SHP77 treated with DMSO at 0.1 percent for 48 hours (cell line): Measurements from ENCODE around the gene TRMT1.

Source experiments
- DNase-seq: peaks from one replicate; lab custom pipeline; 2025; lab: John Stamatoyannopoulos, UW

The TRMT1 gene

DNA sequence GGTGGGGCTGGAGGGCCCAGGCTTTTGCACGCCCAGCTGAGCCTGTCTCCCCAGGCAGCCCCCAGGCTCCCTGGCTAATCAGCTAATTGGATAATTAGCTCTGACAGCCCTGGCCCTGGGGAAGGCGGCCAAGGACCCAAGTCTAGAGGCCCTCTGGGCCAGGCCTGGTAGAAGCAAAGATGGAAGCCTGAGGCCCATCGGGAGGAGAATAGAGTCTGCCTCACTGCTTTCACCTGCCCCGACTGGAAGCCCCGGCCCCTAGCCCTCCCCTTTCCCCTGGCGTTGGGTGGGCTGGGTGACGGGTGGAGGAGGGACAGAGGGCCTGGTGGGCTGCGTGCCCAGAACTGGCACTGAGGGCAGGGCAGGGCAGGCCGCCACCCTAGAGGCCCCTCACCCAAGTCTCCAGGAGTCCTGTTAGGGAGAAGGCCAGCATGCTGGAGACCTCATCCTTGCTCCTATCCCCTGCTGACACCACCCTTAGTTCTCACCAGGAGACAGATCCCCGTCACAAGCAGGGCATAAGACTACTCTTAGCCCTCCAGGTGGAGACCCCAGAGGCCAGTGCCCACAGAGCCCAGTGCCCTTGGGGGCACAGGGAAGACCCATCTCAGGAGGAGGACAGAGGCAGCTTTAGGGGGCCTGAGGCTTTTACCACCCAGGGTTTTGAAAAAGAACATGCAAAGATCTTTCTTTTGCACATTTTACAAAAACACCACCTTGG is 25.9 kb downstream of the TRMT1 start:
- DNase-seq = no peak

DNA sequence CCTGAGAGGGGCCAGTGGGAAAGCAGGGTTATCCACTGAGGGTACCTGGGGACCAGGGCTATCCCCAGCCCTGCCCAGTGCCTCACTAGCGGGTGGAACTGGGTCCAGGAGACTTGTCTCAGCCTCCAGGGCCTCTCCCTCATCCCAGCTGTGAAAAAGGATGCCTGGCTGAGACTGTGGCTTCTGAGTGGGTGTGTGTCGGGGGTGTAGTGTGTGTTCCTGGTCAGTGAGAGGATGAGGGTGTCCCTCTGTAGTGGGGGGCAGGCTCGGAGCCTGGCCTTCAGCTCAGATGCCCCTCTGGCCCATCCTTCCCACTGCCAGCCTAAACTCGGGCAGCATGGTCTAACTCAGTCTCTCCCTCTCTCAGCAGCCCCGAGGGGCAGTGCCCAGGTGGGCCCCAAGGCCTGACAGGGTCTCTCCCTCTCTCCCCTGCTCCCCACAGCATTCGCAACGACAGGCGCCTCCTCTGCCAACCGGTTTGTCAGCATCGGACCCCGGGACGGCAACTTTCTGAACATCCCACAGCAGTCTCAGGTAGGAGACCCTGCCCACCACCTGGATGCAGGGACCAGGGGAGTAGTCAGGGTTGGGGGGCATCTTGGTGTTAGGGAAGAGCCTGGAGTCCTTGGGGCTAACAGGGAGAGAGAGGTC is 26.6 kb downstream of the TRMT1 start:
- DNase-seq = no peak

DNA sequence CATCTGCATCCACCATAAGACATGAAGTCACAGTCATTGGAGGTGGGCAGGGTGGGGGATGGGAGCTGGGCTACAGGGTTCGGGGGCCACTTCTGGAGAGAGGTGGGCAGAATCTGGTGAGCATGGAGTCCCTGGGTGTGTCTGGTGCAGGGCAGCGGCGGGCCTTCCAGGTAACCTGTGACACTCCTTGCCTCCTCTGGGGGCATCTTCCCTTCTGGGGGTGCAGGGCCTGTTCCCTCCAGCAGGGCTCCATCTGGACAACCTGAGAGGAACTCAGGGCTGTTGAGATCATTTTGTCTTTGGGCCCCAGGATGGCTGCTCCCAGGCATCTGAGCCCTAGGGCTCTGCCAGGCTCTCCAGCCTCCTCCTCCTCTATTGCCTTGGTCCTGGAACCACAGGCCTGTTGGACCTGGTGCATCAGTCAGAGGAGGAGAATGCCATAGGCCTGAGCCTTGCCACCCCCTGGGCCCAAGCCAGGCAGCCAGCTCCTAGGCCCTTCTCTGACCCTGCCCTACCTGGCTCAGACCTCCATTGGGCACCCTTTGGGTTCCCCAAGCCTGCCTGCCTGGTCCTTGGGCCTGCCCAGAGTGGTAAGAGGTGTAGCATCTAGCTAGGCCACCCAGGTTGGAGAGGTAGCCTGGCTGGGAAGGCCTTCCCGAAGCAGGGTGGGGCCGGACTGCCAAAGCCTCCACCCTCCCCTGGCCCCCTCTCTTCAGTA is 27.2 kb downstream of the TRMT1 start:
- DNase-seq = no peak

DNA sequence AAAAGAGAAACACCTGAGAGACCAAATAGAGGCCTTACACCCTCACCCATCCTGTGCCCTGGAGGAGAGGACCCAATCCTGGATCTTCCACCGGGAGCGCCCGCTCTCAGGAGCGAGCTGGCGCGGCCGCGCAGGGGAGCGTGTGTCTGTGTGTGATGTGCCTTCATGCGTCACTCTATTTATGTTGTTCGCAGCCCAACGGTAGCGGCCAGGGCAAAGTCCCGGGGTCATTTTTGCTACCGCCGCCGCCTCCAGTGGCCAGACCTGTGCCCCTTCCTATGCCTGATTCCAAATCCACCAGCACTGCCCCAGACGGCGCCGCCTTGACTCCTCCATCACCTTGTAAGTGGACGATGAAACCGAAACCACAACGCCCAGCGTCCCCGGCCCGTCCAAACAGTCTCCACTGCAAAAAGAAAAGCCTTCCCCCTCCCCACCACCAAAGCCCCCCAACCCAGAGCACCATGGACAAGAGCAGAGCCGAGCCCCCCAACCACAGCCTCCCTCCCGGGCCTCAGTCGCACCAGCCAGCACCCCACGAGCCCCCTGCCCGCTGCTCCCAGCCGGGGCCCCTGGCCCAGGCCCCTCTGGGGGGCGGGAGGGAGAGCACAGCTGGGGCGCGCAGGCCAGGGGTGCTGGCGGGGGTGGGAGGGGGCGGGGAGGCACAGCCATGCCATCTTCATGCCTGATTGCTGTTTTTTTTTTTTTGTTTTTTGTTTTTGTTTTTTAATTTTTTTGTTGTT is 28.6 kb downstream of the TRMT1 start:
- no peak for DNase-seq

DNA sequence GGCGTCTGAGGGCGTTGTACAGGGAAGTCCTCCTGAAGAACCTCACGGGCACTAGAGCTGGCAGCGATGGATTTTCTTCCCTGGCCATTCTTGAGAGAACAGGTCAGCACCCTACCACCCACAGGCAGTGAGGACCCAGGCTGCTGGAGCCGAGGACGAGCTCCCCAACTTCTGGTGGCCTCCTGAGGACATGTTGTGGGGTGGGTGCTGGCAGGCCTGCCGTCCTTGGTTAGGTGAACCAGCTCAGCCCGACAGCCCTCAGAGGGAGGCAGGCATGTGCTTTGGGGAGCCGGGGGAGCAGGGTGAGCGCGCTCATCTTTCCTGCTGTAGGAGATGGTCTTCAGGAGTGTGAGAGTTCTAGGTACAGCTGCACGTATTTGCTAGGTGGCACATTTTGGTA is 29.2 kb downstream of the TRMT1 start:
- DNase-seq = no peak

DNA sequence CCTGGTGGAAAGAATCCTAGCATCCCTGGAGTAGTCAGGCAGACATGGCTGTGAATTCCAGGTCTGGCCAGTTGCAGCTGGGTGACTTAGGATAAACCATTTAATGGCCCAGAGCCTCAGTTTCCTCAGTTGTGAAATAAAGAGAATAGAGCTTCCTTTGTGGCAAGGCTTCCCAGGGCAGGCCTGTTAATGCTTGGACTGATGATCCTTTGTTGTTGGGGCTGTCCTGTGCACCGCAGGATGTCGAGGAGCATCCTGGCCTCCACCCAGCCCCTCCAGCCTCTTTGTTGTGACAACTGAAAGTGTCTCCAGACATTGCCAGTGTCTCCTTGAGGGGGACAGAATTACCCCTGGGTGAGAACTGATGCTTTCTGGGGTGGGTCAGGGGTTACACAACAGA is 30.2 kb downstream of the TRMT1 start:
- no peak for DNase-seq

DNA sequence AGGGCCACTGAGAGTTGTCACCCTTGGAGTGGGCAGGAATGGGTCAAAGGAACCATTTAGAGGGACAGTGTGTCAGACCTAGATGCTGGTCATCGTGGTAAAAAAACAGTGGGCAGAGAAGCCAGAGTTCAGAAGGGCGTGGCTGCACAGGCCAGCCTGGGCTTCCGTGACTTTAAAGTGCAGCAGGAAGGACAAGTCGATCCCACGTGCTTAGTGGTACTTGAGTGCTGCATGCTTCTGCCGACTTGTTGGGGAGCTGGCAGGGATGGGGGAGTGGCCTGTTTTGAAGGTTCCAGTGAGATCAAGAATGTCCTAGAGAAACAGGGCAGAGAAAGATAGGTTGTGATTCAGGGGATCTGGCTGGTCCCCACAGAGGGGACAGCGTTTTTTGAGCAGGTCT is 30.9 kb downstream of the TRMT1 start:
- DNase-seq = no peak

DNA sequence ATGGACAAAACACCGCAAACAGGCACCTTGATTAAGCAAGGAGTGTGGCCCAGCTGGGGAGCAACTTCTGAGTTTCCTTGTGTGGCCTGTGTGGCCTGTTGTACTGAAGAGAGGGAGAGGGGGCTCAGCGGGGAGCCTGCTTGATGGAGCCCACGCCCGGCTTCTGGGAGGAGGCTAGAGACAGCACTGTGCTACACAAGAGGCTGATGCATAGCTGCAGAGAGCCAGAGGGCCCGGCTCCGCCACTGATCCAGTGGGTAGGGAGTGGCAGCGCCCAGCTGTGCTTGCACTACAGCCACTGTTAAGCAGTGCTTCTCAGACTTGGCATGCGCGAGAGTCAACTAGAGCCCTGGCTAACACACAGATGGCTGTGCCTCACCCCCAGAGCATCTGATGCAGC is 32.9 kb downstream of the TRMT1 start:
- no peak for DNase-seq

DNA sequence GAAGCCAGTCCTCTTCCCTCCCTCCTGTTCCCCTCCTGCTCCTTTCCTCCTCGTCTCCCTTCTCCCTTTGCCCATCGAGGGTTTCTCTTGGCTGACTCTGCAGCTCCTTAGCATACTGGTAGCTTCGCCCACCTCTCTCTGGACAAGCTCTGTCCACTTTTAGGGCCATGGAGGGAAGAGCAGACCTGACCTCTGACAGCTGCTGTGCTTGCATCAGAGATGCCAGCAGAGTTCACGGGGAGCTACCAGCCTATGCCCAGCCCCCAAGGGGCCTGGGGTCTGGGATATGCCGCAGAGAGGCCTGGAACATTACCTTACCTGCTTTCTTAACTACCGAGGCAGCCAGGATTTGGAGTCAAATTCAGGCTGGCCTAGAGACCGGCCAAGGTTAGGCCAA is 33.5 kb downstream of the TRMT1 start:
- no peak for DNase-seq

DNA sequence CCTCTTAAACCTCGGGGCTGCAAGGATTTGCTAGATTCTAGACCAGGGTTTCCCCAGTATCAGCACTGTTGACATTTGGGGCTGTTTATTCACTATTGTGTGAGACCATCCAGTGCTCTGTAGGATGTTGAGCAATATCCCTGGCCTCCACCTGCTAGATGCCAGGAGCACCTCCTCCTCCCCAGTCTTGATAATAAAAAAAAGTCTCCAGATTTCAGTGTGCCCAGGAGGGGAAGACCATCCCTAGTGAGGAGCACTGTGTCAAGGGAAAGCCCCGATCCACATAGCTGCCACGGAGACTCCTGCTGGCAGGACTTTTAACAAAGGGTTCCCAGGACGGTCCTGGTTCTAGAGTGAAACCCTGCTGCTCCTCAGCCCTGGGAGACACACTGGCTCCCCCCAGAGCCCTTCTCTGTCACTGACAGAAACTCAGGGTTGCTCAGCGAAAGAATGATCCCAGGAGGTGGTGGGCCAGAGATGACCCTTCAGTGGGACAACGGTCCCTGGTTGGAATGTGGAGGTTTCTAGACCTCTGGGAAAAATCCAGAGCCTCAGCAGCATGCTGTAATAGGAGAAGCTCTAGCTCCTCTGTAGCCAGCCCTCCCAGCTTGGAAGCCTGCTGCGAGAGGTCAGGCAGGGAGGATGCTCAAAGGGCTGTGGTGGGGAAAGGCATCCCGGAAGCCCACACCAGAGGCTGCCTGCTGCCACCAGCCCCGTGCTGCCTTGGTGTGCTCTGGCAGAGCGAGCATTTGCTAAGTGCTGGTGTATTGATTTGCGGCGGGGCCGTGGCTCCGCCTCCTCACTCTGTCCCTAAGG is 34.1 kb downstream of the TRMT1 start:
- DNase-seq = peak; percentile 32

DNA sequence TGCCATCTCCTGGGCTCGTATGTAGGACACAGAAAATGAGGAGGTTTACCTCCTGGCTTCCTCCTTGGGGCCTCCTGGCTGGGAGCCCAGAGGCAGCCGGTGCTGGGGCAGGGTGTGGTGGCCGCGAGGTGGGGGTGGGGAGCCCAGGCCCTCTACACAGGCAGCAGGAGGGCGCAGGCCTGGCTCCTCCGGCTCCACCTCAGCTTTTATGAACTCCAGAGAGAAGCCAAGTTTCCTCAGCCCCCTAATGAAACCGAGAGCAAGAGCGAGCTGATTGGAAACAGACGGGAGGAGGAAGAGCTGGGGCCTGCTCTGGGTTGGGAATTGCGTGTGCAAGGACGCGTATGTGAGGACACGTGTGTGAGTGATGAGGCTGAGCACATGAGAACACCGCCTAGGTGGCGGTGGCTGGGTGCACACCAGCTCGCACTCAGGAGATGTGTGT is 37.0 kb downstream of the TRMT1 start:
- DNase-seq = no peak

DNA sequence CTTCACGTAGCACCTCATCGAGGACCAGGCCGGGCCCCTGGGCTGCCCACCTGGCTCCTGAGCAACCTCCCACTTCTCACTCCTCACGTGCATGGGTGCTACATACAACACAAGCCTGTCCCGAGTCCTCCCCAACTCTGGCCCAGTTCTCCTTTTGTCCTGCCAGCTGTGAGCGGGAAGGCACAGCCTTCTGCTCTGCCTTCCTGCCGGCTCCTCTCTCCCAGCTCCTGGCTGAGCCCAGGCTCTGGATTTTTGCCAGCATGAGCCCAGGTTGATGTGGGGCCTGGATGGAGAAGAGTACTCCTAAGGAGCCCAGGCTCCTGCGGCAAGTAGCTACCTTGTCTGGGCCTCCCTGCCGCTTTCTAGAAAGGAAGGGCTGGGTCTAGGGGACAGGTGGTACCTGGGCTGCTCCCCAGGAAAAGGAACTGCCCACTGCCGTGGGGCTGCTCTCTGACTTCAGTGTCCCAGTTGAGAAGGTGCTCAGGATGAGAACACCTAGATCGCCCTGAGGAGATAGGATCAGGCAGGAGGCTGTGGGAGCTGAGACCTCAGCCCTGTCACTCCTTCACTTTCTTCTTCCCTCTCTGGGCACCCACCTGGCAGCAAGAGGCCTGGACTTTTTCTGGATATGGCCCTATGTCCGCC is 37.5 kb downstream of the TRMT1 start:
- DNase-seq = no peak

DNA sequence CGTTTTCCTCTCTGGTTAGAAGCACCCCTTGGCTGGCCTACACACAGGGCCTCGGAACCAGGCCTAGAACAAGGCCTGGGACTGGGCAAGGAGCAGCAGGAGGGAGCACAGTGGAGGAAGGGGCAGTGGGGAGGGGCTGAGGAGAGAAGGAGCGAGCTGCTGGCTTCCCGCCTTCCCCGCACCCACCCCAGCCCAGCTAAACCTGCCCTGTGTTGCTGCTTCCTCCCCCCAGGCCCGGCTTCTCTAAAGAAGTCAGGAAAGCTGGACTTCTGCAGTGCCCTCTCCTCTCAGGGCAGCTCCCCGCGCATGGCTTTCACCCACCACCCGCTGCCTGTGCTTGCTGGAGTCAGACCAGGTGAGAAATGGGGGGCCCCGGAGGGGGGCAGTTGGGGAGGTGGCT is 38.2 kb downstream of the TRMT1 start:
- no peak for DNase-seq

DNA sequence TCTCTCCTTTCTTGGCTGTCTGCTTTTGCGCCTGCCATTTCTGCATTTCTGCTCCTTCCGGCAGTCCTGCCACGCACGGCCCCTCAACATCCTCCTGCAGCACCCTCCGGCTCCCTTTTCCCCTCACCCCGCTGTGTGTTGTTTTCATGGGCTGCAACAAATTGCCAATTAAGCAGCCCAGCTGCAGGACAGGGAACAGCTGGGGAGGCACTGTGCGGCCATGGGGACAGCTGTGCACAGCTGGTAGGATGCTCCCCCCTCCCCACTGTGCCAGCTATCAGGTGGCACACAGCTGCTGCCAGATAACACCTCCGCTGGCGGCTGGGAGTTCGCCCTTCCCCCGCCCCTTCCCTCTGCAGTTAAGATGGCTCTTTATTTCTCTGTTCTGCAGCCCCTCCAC is 39.3 kb downstream of the TRMT1 start:
- DNase-seq = no peak

DNA sequence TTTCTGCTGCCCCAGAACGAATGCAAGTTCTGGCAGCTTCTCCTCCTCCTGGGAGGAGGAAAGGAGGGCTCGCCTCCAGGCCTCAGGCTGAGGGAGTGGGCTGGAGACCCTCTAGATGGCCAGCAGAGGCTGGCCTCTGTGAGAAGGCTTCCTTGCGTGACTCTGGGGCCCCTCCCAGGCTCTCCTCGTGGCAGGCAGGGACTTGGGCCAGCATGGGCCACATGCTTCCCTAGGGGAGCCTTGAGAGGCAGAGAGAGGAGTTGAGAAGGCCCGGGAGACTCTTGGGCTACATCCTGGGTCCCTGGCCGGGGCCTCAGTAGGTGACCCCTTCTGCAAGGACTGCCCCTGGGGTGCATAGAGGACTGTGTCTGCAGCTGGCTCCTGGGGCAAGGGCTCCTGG is 39.8 kb downstream of the TRMT1 start:
- no peak for DNase-seq

DNA sequence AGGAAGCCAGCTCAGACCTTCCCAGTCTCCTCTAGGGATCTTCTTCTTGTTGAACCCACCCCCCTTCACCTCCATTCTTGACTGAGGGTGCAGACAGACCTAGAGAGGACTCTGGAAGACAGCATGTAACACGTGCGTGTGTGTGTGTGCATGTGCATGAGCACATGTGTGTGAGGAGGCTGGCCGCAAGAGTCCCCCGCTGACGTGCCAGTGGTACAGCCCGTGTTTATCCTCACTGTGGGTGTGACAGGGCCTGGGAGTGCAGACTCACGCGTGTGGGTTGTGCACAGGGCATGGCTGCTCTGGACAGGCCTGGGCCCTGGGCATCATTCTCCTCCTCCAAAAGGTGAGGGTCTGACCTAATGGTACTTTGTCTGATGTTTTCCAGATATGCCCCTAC is 40.2 kb downstream of the TRMT1 start:
- no peak for DNase-seq

DNA sequence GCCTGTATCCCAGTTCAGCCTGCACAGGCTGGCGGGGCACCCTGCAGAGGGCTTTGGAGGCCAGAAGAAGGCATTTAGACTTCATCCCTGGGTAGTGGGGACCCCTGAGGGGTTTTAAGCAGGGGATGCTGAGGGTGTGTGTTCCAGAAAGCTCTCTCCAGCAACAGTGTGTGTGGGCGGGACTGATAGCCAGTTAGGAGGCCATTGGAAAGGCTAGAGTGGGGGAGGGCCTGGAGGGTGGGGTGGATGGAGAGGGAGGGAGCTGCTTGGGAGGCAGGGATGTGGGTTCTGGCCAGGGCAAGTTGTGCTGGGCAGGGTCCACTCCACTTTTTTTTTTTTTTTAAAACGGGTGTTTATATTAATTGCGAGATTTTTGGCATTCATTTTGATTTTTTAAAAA is 42.2 kb downstream of the TRMT1 start:
- DNase-seq = no peak

DNA sequence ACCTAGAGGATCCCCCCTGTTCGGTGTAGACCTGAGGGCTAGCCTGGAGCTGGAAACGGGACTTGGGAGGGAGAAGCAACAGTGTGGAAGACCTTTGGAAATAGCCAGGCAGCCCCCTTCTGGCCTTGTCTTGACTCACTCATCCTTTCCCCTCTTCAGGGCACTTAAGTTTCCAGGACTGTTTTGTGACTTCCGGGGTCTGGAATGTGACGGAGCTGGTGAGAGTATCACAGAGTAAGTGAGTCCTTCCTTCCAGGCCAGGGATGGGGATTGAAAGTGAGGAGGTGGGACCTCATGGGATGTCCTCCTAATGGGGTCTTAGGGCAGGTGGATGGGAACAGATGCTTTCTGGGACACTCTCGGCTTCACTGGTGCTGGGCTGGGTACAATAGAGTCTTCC is 43.3 kb downstream of the TRMT1 start:
- no peak for DNase-seq

DNA sequence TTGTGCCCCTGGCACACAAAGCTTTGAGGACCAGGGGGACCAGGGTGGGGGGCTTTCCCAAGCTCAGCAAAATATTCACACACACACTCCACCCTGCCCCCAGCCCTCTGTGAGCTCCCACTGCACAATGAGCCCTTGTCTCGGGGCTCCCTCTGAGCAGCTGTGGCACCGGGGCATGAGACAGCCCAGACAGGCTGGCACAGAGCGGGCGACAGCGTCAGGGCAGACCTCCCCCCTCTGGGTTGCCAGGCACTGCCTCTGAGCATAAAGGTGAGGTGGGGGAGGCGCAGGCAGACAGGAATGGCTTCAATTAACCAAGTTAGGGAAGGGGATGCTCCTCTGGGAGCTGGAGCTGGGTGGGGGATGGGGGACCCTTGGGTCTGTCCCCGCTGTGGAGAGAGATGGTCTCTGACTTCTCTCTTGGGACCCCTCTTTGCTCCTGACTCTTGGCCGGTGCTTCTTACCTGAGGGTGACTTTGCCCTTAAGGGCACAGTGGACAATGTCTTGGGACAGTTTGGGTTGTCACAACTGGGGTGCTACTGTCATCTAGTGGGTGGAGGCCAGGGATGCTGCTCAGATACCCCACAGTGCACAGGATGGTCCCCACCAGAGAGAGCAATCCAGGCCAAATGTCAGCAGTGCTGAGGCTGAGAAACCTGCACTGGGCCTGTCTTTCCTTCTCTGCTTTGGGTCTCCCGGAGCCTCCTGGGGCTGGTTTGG is 44.2 kb downstream of the TRMT1 start:
- no peak for DNase-seq

DNA sequence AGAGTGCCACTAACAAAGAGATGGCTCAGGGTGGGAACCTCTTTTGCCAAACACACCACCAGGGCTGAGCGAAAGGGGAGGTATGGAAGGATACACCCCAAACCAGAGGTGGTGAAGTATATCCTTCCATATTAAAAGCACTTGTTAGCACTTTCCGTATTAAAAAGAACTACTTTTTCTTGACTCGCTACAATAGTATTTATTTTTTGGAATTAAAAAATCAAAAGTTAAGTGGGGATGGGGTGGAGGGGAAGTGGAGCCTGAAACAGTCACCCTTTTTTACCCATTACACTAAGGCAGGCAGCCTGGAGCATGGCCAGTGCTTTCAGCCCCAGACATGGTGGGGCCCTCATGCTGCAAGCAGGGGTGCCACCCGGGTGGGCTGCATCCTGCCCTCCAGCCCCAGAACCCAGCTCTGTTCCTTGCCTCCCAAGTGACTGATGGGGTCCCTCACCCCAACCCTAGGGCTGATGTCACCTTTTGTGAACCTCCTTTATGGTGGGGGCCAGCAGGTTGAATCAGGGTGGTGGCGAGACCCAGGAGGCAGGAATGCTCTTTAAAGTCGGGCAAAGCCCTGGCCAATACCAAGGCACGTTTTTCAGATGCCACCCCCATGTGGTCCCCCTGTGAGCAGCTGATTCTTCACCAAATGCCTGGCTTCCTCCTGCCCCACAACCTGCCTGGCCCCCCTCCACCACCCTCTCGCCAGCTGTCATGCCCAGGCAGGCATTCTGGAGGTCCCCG is 44.9 kb downstream of the TRMT1 start:
- DNase-seq = no peak
